ENCODE measurements around the gene AR. TPM values are rescaled to one million over a fixed set of nuclear protein-coding genes. Genes with fewer than 3 reads are reported as not detected.

The AR gene
- total and polyA plus RNA-seq, 2 of the 8 experiments (the other 6 are each of a cell fraction or from before 2014, with no cell fraction given): 7.1 to 10.7 TPM

DNA sequence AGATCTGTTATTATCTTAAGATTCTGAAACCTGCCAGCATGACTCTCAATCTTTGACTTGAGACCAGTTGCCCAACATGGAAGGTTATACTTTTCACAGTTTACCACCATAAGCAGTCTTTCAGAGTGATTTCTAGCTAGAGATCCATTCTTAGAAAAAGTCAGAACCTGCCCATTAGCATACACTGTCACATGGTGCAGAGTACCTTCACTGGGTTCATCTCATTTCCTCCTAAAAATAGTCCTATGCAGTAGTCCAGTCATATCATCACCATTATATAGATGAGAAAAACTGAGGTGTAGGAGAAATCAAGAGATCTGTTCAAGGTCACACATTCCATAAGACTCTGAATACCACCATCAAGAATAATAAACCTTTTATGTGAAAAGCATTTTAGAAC, 153.6 kb downstream of the AR start:
- ChIA-PET POLR2A (ENCODE audit: partially characterized antibody) (no interaction called here), CTCF (ENCODE audit: partially characterized antibody) (no interaction called here)
- H3K56ac ChIP-seq (replicated peaks; ENCODE audit: insufficient read length, low read depth, low read length): no peak overlapping the region
- H4K20me1 ChIP-seq (replicated peaks in 1 of 2; ENCODE audit: control insufficient read depth in 1 of 2, insufficient read depth in 2 of 2, low read length in 2 of 2): no peaks in the 10 kb centered on the region
- H2AK5ac ChIP-seq (ENCODE audit: low read depth, low read length): no peak overlapping the region
- H2BK15ac ChIP-seq (ENCODE audit: low read length): no peak overlapping the region
- H3K79me2 ChIP-seq (ENCODE audit: control insufficient read depth in 1 of 2, insufficient read depth in 2 of 2, low read length in 2 of 2): no peaks in the 10 kb centered on the region
- no peak overlapping the region for H3K4me2 ChIP-seq (ENCODE audit: insufficient read depth in 1 of 2, low read depth in 2 of 2, low read length in 2 of 2)
- no peak overlapping the region for H3K4me3 ChIP-seq (ENCODE audit: extremely low read depth in 1 of 4, insufficient read depth in 2 of 4, low read depth in 3 of 4, low read length in 4 of 4)
- H3K4ac ChIP-seq (replicated peaks; ENCODE audit: insufficient read length, low read depth, low read length): no peak overlapping the region
- DNase-seq (ENCODE audit: low read depth in 1 of 2, low spot score in 2 of 2) (no peak), FAIRE-seq (no peak)
- H3K4me1 ChIP-seq (replicated peaks in 1 of 4; ENCODE audit: control insufficient read depth in 3 of 4, insufficient read depth in 4 of 4, low read length in 3 of 4): no peaks in the 10 kb centered on the region
- H4K91ac ChIP-seq (replicated peaks; ENCODE audit: insufficient read length, low read length): no peak overlapping the region
- H4K8ac ChIP-seq (ENCODE audit: extremely low read depth, insufficient read depth, low read length): no peak overlapping the region
- TF ChIP-seq, protein P1, sequence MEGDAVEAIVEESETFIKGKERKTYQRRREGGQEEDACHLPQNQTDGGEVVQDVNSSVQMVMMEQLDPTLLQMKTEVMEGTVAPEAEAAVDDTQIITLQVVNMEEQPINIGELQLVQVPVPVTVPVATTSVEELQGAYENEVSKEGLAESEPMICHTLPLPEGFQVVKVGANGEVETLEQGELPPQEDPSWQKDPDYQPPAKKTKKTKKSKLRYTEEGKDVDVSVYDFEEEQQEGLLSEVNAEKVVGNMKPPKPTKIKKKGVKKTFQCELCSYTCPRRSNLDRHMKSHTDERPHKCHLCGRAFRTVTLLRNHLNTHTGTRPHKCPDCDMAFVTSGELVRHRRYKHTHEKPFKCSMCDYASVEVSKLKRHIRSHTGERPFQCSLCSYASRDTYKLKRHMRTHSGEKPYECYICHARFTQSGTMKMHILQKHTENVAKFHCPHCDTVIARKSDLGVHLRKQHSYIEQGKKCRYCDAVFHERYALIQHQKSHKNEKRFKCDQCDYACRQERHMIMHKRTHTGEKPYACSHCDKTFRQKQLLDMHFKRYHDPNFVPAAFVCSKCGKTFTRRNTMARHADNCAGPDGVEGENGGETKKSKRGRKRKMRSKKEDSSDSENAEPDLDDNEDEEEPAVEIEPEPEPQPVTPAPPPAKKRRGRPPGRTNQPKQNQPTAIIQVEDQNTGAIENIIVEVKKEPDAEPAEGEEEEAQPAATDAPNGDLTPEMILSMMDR (IDR thresholded peaks at IDR 0.05; ENCODE audit: control extremely low read depth in 1 of 3, insufficient read depth in 1 of 3, low read depth in 1 of 3, low read length in 3 of 3): no peak
- no peak for TF ChIP-seq SAP30 (IDR thresholded peaks at IDR 0.05; ENCODE audit: insufficient read depth, insufficient replicate concordance, low read length)
- no peaks in the 10 kb centered on the region for H3K36me3 ChIP-seq (ENCODE audit: control insufficient read depth in 2 of 4, insufficient read depth in 4 of 4, low read length in 3 of 4)
- no peak overlapping the region for H3K23ac ChIP-seq (ENCODE audit: insufficient read length)
- H4K5ac ChIP-seq (ENCODE audit: insufficient read length, low read depth, low read length): no peak overlapping the region
- H3K27ac ChIP-seq (ENCODE audit: low read depth, low read length): no peak overlapping the region
- H2BK120ac ChIP-seq (replicated peaks; ENCODE audit: low read depth, low read length): no peak overlapping the region
- H3K27me3 ChIP-seq (replicated peaks in 1 of 4; ENCODE audit: control insufficient read depth in 3 of 4, extremely low read depth in 1 of 4, insufficient read depth in 3 of 4, low read length in 3 of 4): no peaks in the 10 kb centered on the region
- no peak overlapping the region for H3K18ac ChIP-seq (ENCODE audit: extremely low read depth, low read length)
- H3K14ac ChIP-seq (ENCODE audit: insufficient read length): no peak overlapping the region
- no peak overlapping the region for H2AFZ ChIP-seq (ENCODE audit: low read length)
- H3K9me3 ChIP-seq (ENCODE audit: insufficient read depth in 2 of 2, low read depth in 1 of 2, low read length in 1 of 2): no peaks in the 10 kb centered on the region
- no peak overlapping the region for H2BK5ac ChIP-seq (ENCODE audit: low read depth, low read length)
- no peak overlapping the region for H2BK12ac ChIP-seq (ENCODE audit: low read depth, low read length)
- H3K9ac ChIP-seq (replicated peaks in 1 of 4; ENCODE audit: extremely low read depth in 1 of 4, low read depth in 3 of 4, low read length in 3 of 4): no peak overlapping the region
- no peak overlapping the region for H2BK20ac ChIP-seq (ENCODE audit: low read length)
- no peaks in the 10 kb centered on the region for H3K23me2 ChIP-seq (ENCODE audit: low read depth, low read length)
- H3K79me1 ChIP-seq (ENCODE audit: low read depth, low read length): no peaks in the 10 kb centered on the region

Measured in H1 (cell line).